ENCODE measurements around the gene YIF1A. TPM values are rescaled to one million over a fixed set of nuclear protein-coding genes. Genes with fewer than 3 reads are reported as not detected.

The YIF1A gene
- polyA plus RNA-seq, 1 of the 3 experiments (the other 2 are of a cell fraction), result 123 TPM

DNA sequence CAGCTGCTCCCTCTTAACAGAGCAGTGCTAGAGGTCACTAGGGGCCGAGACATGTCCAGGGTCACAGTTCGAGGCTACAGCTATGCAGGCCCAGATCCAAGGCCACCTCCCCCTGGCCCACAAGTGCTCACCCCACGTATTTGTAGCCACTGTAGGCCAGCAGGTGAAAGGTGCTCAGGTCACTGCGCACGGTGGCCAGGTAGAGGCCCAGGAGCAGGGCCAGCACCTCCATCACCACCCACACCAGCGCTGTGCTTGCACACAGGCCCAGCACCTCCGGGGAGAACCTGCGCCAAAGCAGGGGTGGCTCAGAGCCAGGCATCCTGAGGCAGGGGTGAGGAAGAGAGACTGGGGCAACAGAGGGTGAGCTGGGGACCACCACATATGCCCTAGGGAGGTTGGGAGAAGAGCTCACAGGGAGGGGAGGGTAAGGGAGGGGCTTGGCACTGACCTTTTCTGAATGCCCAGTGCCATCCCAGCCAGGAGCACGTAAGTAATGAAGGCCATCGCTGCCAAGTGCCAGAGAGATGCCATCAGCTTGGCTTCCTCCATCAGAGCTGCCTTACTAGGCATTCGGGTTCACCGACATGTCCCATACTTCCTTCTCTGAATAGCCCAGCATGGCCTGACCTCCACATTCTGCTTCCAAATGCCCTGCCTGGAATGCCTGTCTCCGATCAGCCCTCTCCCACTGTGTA, 3.5 kb downstream of the YIF1A start:
- TF ChIP-seq SMC3 (IDR thresholded peaks at IDR 0.05; ENCODE audit: low read depth, low read length), result no peak
- TF ChIP-seq MXI1 (IDR thresholded peaks at IDR 0.05; ENCODE audit: low read depth, low read length), result no peak
- TF ChIP-seq CHD2 (IDR thresholded peaks at IDR 0.05; ENCODE audit: low read length, partially characterized antibody), result no peak
- no peak for TF ChIP-seq MEF2A (IDR thresholded peaks at IDR 0.05; ENCODE audit: borderline replicate concordance, low read depth)
- TF ChIP-seq NRF1 (IDR thresholded peaks at IDR 0.05; ENCODE audit: low read depth, low read length), result no peak
- TF ChIP-seq, protein P1, sequence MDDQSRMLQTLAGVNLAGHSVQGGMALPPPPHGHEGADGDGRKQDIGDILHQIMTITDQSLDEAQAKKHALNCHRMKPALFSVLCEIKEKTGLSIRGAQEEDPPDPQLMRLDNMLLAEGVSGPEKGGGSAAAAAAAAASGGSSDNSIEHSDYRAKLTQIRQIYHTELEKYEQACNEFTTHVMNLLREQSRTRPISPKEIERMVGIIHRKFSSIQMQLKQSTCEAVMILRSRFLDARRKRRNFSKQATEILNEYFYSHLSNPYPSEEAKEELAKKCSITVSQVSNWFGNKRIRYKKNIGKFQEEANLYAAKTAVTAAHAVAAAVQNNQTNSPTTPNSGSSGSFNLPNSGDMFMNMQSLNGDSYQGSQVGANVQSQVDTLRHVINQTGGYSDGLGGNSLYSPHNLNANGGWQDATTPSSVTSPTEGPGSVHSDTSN (IDR thresholded peaks at IDR 0.05), result no peak
- TF ChIP-seq RXRA (IDR thresholded peaks at IDR 0.05; ENCODE audit: borderline replicate concordance, low read depth), result no peak
- TF ChIP-seq FOXM1 (IDR thresholded peaks at IDR 0.05; ENCODE audit: low read depth), result no peak
- TF ChIP-seq EP300 (IDR thresholded peaks at IDR 0.05; ENCODE audit: borderline replicate concordance in 1 of 2, low read depth in 1 of 2, low read length in 1 of 2), result no peak
- TF ChIP-seq TAF1 (IDR thresholded peaks at IDR 0.05; ENCODE audit: borderline replicate concordance, low read depth, low read length), result no peak
- TF ChIP-seq YY1 (IDR thresholded peaks at IDR 0.05; ENCODE audit: low read depth), result no peak
- TF ChIP-seq CTCF (IDR thresholded peaks at IDR 0.05), result no peak
- TF ChIP-seq FOXJ3 (CRISPR knock-in tag; IDR thresholded peaks at IDR 0.05), result no peak
- no peak for TF ChIP-seq GABPA (IDR thresholded peaks at IDR 0.05; ENCODE audit: low read depth)
- TF ChIP-seq, protein P2, sequence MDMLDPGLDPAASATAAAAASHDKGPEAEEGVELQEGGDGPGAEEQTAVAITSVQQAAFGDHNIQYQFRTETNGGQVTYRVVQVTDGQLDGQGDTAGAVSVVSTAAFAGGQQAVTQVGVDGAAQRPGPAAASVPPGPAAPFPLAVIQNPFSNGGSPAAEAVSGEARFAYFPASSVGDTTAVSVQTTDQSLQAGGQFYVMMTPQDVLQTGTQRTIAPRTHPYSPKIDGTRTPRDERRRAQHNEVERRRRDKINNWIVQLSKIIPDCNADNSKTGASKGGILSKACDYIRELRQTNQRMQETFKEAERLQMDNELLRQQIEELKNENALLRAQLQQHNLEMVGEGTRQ (IDR thresholded peaks at IDR 0.05; ENCODE audit: borderline replicate concordance, low read depth, low read length), result no peak
- no peak for TF ChIP-seq IRF3 (IDR thresholded peaks at IDR 0.05; ENCODE audit: low read depth, low read length)
- no peak for TF ChIP-seq RFX5 (IDR thresholded peaks at IDR 0.05; ENCODE audit: low read length)
- H3K4me2 ChIP-seq, result no peak overlapping the region
- 92% methylated on average over 8 of the region's 13 CpGs for WGBS (ENCODE audit: low lambda C conversion rate)
- peaks cover 18% of the 10 kb centered on the region for H4K20me1 ChIP-seq (ENCODE audit: insufficient read depth)
- peaks cover 37% of the 10 kb centered on the region; the same call in 1 of the 2 replicates for H3K79me2 ChIP-seq (ENCODE audit: insufficient read depth)
- H3K4me1 ChIP-seq (ENCODE audit: control insufficient read depth in 1 of 2, insufficient read depth in 2 of 2, low read depth in 1 of 2, low read length in 1 of 2), result peaks cover 7 to 53% of the 10 kb centered on the region in 2 experiments; a peak in 2 of 4 replicates
- no peak overlapping the region for H3K9ac ChIP-seq
- H3K27me3 ChIP-seq (ENCODE audit: insufficient read depth), result no peaks in the 10 kb centered on the region
- no peak for DNase-seq
- peaks cover 22% of the 10 kb centered on the region for H3F3A ChIP-seq (replicated peaks; ENCODE audit: insufficient read depth)
- H3K27ac ChIP-seq (ENCODE audit: low read depth in 2 of 2, low read length in 1 of 2), result no peak overlapping the region; a peak in 2 of 4 replicates
- no peak overlapping the region for H2AFZ ChIP-seq (ENCODE audit: low read depth)
- no peaks in the 10 kb centered on the region for H3K9me2 ChIP-seq
- no peak overlapping the region for H3K4me3 ChIP-seq (ENCODE audit: low read depth in 2 of 2, low read length in 1 of 2)
- no peaks in the 10 kb centered on the region for H3K9me3 ChIP-seq
- peaks cover 0 to 36% of the 10 kb centered on the region in 2 experiments for H3K36me3 ChIP-seq (replicated peaks in 1 of 2; ENCODE audit: control insufficient read depth in 1 of 2, insufficient read depth in 2 of 2, low read length in 1 of 2)
- ChIA-PET POLR2A (interaction anchor here (0.7 kb wide), 1 partner anchor 14 kb away, joined by 3 read pairs; no protein-coding TSS in a partner anchor), CTCF (interaction anchor here (1.3 to 6.2 kb wide), 4 partner anchors 19 to 63 kb away, joined by 4 to 63 read pairs (median 18); no protein-coding TSS in a partner anchor)

Data from SK-N-SH (cell line).